Hepatic stellate cell (primary cell): ENCODE data around the gene TSPAN9.

Experiments used
- DNase-seq: peaks from one replicate; pipeline ENCODE4 v3.0.0; 2011; ENCODE audit warnings: low spot score

The TSPAN9 gene

DNA sequence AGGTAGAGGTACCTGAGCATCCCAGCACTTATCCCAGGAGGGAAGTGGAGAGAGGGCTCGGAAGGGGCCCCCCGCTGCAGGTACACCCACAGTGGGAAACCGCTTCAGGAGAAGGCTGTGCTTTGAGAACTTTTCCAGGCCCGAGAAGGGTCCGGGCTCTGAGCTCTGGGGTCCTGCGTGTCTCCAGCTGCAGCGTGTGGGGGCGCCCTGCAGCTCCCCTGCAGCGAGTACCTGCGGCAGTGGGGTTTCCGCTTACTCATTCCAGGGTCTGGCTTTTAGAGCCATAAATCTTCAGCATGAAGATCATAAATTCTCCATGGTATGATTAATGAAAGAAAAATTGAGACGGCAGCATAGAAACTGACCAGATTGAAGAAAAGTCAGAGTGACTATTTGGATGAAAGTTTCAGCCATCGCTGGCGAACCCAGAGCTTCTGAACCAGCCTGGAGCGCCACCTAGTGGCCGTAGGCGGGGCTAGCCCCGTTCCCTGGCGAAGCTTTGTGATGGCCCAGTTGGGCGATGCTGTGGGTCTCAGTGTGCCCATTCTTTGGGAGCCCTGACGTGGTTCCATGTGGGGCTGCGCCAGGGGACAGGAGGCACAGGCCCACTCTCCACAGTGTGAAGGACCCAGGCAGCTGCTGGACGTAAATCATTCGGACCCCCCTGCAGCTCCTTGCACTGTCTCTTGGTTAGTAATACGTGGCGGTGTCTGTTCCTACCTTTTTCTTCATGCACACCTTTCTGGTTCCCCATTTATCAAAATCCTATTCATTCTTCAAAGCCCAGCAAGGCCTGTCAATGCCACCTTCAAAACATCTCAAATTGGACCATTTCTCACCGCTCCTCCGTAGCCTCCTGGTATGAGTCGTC lies 198.2 kb downstream of the TSPAN9 start:
- DNase-seq: peak; percentile 93

DNA sequence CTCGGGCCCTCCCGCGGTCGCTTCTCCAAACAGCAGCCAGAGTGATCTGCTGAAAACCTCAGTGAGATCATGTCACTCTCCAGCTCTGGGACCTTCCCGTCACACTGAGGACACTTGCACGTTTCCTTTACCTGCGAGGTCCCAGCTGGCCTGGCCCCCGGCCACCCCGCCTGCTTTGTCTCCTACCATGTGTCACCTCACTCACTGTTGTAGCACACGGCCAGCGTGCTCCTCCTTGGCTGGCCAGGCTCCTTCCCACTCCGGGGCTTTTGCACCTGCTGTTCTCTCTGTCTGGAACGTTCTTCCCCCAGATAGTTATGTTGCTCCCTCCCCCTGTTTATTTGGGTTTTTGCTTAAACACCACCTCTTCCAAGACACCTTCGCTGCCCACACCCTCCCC lies 199.0 kb downstream of the TSPAN9 start:
- DNase-seq: no peak

DNA sequence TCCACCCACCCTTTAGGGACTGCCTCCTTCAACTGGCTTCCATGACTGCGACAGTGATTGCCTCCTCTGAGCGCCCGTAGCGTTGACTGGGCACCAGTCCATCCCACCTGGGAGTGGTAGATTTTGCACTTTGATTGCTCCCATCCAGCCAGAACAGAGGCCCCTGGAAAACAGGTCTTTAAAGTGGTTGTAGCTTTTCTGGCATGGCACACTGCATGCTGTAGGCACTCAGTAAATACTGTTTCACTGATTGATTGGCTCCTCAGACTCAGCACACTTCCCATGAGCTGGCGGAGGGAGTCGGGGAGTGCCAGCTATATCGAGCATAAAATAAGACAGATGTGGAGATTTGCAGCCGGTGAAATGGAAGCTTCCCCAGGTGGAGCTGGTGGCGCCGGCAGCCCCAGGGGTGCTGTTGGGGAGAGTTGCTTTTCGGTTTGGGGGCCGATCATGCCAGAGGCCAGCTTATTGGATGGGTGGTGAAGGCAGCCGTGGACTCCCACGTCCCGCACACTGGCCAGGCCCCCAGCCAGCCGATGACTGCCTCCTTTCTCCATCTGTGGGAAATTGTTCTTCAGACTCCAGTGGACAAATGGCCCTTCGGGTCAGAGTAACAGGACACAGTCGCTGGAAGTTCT lies 200.2 kb downstream of the TSPAN9 start:
- no peak for DNase-seq

DNA sequence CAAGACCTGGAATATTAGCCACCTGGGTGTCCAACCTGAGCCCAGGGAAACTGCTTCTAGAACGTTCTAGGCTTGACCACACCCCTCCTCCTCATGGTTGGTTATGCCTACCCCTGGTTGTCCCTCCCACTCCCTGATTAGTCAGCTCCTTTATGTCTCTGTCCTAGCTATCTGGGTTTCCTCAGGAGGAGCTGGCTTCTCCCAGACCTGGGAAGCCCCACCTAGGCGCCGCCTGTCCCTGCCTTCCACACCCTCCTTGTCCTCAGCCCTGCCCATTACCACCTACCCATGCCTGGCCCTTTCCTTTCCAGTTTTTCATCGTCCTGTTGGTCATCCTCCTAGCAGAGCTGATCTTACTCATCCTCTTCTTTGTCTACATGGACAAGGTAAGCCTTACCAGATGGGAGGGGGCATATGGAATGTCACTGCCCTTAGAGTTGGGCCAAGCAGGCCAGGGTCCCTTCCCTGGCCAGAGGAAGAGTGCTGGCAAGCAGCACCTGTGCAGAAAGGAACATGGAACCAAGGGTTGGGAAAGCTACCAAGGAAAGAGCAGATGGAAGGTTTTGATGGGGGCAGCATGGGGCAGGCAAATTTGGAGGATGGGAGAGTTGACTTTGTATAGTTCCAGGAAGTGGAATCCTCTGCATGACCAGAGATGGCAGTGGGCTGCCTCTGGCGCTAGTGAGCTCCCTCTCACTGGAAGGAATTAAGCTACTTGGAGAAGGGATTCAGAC lies 201.7 kb downstream of the TSPAN9 start:
- no peak for DNase-seq

DNA sequence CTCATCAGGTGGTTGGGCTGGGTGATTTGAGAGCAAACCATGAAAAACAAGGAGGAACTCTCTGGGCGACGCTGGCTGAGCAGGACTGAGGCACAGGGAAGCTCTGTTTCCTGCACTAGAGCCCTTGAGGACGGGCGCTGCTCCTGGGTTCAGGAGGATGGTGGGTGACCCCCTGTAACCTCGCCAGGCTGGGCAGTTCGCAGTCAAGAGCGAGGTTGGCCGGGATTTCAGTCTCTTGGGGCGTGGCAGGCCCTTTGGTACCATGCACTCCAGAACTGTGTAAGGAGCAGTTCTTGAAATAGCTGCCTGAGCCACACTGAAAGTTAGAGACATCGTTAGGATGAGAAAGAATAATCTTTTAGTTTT lies 202.2 kb downstream of the TSPAN9 start:
- no peak for DNase-seq

DNA sequence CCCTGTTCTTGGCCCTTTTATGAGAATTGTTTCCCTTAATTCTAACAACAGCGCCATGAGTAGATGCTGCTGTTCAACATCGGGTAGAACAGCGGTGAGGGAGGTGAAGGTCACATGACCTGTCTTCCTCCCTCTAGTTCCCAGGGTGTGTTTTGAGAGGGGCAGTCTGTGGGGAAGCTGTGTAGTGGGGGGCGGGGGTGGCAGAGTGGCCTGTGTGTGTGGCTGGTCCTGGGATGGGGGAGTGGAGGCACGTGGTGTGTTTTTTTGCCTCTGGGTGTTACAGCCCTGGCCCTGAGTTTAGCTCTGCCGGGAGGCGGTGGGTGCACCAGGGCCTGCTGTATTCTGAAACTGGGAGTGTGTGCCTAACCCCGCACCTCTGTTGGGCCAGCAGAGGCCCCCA lies 202.7 kb downstream of the TSPAN9 start:
- DNase-seq: no peak

DNA sequence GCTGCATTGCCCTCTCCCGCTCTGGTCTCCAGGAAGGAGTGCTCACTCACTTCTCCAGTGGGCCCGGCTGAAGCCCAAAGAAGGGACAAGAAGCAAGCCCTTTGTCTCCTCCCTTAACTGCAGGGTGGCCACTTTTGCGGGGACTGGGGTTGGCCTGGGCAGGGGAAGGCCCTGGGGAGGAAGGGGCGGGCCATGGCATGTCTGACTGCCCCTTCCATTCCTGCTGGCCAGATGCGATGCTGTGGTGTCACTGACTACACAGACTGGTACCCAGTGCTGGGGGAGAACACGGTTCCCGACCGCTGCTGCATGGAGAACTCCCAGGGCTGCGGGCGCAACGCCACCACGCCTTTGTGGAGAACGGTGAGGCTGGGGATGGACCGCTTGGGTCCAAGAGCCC lies 203.8 kb downstream of the TSPAN9 start:
- no peak for DNase-seq

DNA sequence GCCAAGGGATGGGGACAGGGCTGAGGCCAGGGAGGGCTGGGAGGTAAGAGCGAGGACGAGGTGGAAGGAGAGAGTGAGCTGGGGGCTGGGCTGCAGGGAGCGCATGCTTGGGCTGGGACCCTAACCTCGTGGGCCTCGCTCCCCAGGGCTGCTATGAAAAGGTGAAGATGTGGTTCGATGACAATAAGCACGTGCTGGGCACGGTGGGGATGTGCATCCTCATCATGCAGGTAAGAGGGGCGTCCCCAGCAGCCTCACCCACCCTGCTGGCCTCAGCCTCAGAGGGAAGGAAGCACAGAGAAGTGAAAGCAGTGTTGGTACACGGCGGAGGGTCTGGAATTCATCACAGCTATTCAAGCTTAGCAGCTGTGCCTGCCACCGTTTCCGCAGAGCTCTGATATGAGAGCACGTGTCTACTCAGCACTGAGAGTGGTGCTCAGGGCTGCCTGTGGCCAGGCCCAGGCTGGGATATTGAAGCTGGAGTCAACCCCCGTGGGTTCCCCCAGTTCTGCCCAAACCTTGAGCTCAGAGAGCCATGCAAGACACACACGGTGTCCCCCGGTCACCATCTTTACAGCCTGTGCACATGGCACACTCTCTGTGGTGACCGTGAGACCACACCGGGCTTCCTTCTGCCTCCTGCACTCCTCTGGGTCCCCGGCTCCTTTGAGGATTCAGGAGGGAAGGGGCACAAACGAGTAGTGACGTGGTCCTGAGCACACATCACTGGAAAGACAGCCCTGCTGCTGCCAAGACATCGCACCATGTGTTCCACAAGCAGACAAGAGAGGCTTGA lies 204.6 kb downstream of the TSPAN9 start:
- DNase-seq: no peak

DNA sequence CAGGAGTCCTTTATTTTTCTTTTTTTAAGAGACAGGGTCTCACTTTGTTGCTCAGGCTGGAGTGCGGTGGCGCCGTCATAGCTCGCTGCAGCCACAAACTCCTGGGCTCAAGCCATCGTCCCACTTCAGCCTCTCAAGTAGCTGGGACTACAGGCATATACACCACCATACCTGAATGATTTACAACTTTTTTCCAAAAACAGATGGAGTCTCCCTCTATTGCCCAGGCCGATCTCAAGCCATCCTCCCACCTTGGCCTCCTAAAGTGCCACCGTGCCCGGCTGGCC lies 205.1 kb downstream of the TSPAN9 start:
- DNase-seq: no peak

DNA sequence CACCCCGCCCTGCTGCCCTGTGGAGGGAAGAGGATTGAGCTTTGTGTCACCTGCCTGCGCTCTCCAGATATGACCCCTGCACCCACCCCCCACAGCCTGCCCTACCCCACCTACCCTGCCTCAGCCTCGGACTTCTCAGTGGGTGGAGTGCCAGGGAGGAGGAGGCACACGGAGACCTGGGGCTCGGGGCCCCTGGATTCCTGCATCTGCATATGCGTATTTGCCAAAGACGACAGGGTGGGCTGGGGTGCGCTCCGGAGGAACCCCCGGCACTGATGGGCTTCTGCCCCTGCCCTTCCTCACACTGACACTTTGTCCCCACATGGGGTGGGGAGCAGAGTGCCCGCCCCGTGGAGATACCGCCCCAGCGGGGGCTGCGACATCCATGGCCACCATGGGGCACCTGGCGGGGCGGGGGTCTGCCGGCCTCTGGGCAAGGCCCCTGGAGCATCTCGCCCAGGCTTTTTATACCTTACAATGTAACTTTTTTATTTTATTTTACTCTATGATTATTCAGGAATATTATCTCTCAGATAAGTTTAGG lies 206.0 kb downstream of the TSPAN9 start:
- no peak for DNase-seq

DNA sequence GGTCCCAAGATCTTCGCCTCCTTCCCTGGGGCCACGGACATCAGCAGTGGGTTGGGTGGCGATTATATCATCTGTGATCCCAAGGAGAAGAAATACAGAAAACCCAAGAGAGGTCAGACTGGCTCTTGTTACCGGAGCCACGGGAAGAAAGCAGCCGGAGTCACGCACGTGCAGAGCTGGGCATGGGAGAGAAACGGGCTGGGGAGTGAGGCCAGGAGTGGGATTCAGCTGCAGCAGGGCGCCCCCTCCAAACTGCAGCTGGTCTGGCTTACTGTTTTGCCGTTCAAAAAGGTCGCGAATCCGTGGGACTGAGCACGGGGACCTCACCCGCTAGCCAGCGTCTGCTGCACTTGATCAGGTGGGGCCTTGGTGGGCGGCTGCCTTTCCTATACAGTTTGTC lies 207.2 kb downstream of the TSPAN9 start:
- no peak for DNase-seq

DNA sequence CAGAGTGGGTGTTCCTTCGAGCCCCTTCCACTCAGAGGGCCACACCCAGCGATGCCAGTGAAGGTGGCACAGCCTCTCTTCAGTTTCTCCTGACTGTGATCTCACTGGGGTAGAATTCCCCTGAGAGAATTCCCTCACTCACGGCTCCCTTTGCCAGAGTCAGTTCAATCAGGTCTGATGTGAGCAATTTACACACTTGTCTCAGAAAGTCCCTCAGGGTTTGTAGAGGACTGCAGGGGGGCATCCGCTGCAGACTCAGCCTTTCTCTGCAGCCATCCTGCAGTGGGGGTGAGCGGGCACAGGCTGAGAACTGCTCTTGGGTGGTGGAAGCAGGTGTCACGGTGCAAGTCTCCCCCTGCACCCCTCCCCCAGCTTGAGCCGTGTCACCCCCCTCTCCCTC lies 208.4 kb downstream of the TSPAN9 start:
- DNase-seq: no peak

DNA sequence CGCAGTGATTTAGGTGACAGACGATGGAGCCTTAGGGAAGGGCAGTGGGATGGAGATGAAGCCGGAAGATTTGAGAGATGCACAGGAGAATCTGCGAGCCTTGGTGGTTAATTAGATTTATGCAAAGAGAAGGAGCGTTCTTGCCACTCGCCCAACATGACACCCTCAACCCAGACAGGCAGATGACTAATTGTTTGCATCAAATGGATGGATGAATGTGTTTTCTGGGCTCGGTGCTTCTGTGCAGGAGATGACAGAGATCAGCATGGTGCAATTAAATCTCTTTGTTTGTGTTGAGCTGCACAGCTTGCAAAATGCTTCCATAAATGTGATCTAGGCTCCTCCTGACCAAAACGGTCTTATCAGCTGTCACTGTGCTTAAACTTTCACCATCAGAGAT lies 211.5 kb downstream of the TSPAN9 start:
- no peak for DNase-seq

DNA sequence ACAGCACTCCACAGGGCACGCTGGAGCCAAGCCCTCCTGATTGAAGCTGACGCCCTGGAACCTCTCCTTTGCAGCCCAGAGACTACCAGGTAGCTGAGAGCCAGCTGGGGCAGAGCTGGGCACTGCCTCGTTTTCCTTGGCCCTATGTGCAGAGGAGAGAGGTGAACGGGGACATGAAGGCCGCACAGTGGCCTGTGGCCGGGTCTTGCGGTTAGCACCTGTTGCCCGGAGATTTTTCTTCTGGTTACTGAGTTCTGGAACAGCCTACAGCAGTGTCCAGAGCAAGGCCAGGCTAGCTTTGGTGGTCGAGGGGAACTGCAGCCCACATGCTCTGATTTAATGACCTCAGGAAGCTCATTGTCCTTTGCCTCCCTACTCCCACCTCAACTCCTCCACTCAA lies 212.5 kb downstream of the TSPAN9 start:
- no peak for DNase-seq

DNA sequence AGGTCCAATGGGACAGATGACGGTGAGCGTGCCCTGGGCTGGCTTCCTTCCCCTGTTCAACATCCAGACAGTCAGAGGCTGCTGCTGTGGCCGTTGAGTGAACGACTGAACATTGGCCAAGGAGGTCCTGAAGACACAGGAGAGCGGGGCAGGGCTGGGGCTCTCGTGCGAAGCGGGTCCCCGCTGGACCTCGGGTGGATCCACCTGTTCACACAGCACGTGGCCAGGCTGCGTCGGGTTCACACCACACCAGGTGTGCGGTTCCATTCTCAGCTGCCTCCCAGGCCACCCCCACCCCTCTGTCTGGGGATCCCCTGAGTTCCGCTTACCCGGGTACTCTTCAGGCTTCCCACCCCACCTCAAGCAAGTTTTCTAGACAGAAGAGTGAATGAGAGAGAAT lies 214.8 kb downstream of the TSPAN9 start:
- no peak for DNase-seq

DNA sequence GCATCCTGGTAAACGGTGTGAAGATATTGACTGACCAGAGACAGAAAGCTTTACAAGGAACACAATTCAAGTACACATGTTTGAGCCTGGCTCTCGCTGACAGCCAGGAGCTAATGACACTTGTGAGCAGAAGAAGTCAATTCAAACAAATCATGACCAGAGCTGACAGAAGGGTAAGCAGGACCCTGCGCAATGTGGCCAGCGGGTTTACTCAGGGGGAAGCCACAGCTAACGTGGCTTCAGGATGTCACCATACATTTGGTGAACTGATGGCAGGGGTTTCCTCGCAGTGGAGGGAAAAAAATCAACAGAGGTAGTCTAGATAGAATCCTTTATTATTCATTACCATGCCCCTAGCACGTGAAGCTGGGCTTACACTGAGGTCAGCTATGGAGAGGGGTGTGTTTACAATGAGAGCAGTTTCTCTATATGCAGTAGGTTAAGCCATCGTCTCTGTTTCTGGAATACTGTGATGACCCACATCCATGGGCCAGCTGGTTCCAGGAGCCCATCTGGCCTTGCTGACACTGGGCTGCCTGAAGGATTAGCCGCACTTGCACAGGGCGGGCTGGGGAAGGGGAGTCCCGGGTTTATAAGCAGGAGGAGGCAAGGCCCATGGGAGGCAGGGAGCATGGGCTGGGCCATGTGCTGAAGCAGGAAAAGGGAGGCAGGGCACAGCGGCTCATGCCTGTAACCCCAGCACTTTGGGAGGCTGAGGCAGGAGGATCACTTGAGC lies 215.7 kb downstream of the TSPAN9 start:
- no peak for DNase-seq

DNA sequence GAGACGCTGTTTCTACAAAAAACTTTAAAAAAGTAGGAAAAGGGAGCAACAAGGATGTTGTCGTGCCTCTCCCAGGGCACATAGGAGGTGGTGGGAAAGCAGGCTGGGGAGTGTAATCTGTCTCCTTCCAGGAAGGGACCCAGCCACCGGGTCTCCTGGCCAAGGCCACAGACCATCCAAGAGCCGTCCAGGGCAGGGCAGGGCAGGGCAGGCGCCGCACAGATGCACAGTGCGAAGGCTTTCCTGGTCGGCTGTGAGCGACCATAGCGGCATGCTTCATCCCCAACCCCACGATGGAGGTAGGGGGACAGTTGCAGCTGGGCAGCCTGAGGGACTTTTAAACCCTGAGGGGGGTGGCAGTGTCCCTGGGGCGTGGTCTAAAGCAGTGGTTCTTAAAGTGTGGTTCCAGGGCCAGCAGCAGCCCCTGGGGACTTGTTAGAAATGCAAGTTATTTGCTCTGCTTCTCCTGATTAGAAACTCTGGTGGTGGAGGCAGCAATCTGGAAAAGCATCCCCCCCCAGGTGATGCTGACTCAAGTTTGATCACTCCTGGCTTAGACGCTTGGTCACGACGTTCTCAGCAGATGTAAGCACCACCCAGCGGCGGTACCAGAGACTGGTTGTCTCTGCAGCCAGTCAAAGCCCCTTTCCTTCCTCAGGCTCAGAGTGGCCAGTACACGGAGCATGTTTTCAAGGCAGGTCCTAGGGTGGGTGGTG lies 216.4 kb downstream of the TSPAN9 start:
- DNase-seq: peak; percentile 53

DNA sequence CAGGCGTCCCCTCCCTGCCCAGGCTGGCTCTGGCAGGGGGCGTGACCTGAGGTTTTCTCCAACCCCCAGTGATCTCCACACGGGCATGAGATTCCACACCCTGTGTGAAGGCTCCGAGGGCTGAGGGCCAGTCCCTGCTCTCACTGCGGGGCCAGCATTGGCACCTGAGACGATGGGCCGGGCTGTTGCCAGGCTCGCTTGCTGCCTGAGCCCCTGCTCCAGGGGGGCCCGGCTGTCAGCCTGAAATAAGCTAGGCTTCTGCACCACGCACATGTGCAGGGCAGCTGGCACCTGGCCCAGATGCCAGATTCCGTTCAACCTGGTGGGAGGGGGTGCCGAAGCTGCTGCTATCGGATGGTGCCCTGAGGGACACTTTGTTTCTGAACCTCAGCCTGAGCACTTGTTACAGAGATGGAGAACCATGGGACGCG lies 217.3 kb downstream of the TSPAN9 start:
- no peak for DNase-seq

DNA sequence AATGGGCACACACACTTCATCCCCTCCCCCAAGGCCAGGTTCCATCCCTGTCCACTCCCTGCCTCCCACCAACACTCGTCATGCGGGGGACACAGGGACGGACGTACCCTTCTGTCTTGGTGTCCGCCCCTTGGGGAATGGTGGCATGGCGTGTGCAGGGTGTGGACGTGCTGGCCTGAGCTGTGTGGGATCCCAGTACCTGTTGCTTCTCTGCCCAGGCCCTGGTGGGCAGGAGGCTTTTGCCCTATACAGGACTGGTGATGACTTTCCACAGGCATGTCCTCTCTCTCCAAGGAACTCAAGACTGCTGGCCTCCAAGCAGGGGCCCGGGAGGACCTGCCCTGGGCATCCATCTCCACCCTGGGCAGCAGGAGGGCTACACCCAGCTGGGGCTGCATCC lies 218.0 kb downstream of the TSPAN9 start:
- no peak for DNase-seq

DNA sequence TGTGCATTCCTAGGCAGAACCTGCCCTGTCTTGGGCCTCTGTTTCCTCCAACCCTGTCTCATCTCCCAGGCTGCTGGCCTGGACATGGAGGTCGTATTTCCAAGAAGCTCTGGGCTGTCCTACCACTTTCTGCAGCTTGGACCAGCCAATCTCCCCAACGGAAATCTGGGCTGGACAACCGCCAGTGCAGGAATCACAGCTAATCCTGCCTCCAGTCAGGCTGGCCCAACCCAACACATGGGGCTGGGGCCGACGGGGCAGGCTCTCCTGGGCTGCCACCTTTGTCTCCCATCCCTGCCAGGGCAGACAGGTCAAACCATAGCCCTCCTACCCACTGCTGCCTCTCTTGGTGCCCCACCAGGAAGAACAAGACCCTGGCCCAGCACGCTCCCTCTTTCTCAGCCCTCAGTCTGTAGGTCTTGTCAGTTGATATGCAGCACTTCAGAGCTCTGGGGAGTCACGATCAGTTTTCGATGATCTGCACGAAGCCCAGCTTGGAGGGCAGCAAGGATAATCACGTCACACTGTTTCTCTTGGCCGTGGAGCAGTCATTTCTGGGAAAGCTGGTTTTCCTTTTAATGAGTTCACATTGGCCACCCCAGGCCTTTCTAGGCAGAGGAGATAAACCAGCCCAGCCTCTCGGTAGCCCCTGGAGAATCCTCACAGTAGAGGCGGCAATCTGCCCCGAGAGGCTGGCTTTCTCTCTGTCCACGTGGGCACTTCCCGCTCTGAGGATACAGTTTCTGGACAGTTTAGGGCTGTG lies 218.6 kb downstream of the TSPAN9 start:
- DNase-seq: peak; percentile 41
